Caco-2 (cell line): ENCODE measurements around the gene ANKRD40CL. TPM values are rescaled to one million over a fixed set of nuclear protein-coding genes. Genes with fewer than 3 reads are reported as not detected.

Source experiments
- BruUV-seq: library from RNA; stranded (reverse); fragments of 400-500 nt; replicated peaks from 2 replicates; lab custom pipeline; 2021; lab: Mats Ljungman, UMichigan
- CTCF ChIA-PET: fragments of 300-600 bp; sonication (Branson Sonifier 250); formaldehyde crosslinking; loops from one replicate; lab custom pipeline; 2022; ENCODE audit warnings: antibody characterized with exemption; lab: Charles Lee
- POLR2A ChIA-PET: fragments of 300-600 bp; sonication (Branson Sonifier 250); formaldehyde crosslinking; loops from one replicate; lab custom pipeline; 2022; ENCODE audit warnings: antibody characterized with exemption; lab: Charles Lee
- DNase-seq, 2 experiments: peaks; one replicate each; pipeline versions ENCODE4 v3.0.0 to v3.0.0-alpha.2; 2020 to 2022
- H3K27me3 ChIP-seq: replicated peaks from 2 replicates; pipeline ENCODE4 v1.6.0; 2011; ENCODE audit warnings: low read length; ENCODE audit not compliant: control insufficient read depth, insufficient read depth
- H3K36me3 ChIP-seq: 2 replicates; pipeline ENCODE4 v1.5.1; 2011; ENCODE audit warnings: low read length; ENCODE audit not compliant: control insufficient read depth, insufficient read depth
- H3K4me1 ChIP-seq: fragments of 250-450 bp; sonication (Bioruptor Pico); 2 replicates; pipeline ENCODE4 v1.5.1; 2020; ENCODE audit warnings: mild to moderate bottlenecking
- H3K4me3 ChIP-seq: 2 replicates; pipeline ENCODE4 v1.5.1; 2011; ENCODE audit warnings: low read depth, mild to moderate bottlenecking, control low read depth, low read length
- H3K9me3 ChIP-seq: fragments of 250-450 bp; sonication (Bioruptor Pico); 2 replicates; pipeline ENCODE4 v1.5.1; 2020; ENCODE audit warnings: mild to moderate bottlenecking, moderate library complexity
- H3K27ac Mint-ChIP-seq: one replicate; pipeline ENCODE4 v1.8.0; 2022; ENCODE audit warnings: mixed read lengths; ENCODE audit not compliant: unreplicated experiment
- H3K27me3 Mint-ChIP-seq: one replicate; pipeline ENCODE4 v1.8.0; 2022; ENCODE audit warnings: mixed read lengths; ENCODE audit not compliant: insufficient read depth, unreplicated experiment
- H3K36me3 Mint-ChIP-seq: one replicate; pipeline ENCODE4 v1.8.0; 2022; ENCODE audit warnings: mild to moderate bottlenecking, mixed read lengths; ENCODE audit not compliant: insufficient read depth, unreplicated experiment
- H3K4me1 Mint-ChIP-seq: one replicate; pipeline ENCODE4 v1.8.0; 2022; ENCODE audit warnings: low read depth, mixed read lengths; ENCODE audit not compliant: unreplicated experiment
- H3K4me3 Mint-ChIP-seq: one replicate; pipeline ENCODE4 v1.8.0; 2022; ENCODE audit warnings: mild to moderate bottlenecking, moderate library complexity, mixed read lengths; ENCODE audit not compliant: unreplicated experiment
- H3K9me3 Mint-ChIP-seq: one replicate; pipeline ENCODE4 v1.8.0; 2022; ENCODE audit warnings: mixed read lengths; ENCODE audit not compliant: unreplicated experiment
- CTCF ChIP-seq, 2 experiments: fragments of 200-600 bp in 1 of 2; IDR thresholded peaks; 1 replicate in 1 of 2; 2 replicates in 1 of 2; pipeline versions ENCODE4 v1.5.1 to v1.8.0; 2011 to 2022; ENCODE audit warnings: antibody characterized with exemption in 1 of 2, control low read depth in 1 of 2, inconsistent platforms in 1 of 2, low read depth in 1 of 2, low read length in 1 of 2, mild to moderate bottlenecking in 1 of 2, moderate library complexity in 1 of 2; ENCODE audit not compliant: insufficient read depth in 1 of 2, severe bottlenecking in 1 of 2, unreplicated experiment in 1 of 2
- intact Hi-C: fragments of 100-400 bp; cut with micrococcal nuclease; formaldehyde crosslinking; loops from one replicate; pipeline ENCODE4 v1.10.0; 2022; ENCODE audit not compliant: unreplicated experiment
- total RNA-seq: library from RNA; stranded (reverse); gene quantifications from 2 replicates; pipeline ENCODE4 v1.2.3, GENCODE V29; 2022

ANKRD40CL gene
- total RNA-seq, 1 experiment from 2014 or later, result 11.2 TPM

GRCh38 chr17:50783905-50784304 lies 16.6 kb upstream of the ANKRD40CL start:
- ChIA-PET POLR2A (no interaction called here), CTCF (interaction anchor here (0.6 to 6.9 kb wide), 15 partner anchors 14 to 316 kb away, joined by 3 to 247 read pairs (median 18); partner anchors contain the start of genes RSAD1 and WFIKKN2)
- DNase-seq, result no peak
- Histone ChIP-seq H3K4me1 (no peaks in the 10 kb centered on the region), H3K36me3 (no peaks in the 10 kb centered on the region), H3K27me3 (no peaks in the 10 kb centered on the region), H3K4me3 (no peak overlapping the region), H3K9me3 (no peaks in the 10 kb centered on the region)
- intact Hi-C loops, result loop anchor here (1.0 to 10.0 kb wide), 7 partner anchors 15 to 239 kb away; partner anchors contain the start of gene SPATA20
- Mint-ChIP-seq H3K4me3 (no peak overlapping the region), H3K4me1 (peaks cover 11% of the 10 kb centered on the region), H3K9me3 (no peaks in the 10 kb centered on the region), H3K27me3 (no peaks in the 10 kb centered on the region), H3K27ac (no peak overlapping the region), H3K36me3 (peaks cover 6% of the 10 kb centered on the region)
- TF ChIP-seq CTCF (IDR thresholded peaks at IDR 0.05; ENCODE audit: insufficient read depth in 1 of 2, low read depth in 1 of 2, low read length in 1 of 2, severe bottlenecking in 1 of 2, unreplicated experiment in 1 of 2), result no peak
- BruUV-seq, result no TSS peak

- no peaks in the 10 kb centered on the region for H3K9me3 Mint-ChIP-seq
- no TSS peak for BruUV-seq
- Histone ChIP-seq H3K4me3 (no peak overlapping the region), H3K27me3 (no peaks in the 10 kb centered on the region), H3K9me3 (no peaks in the 10 kb centered on the region), H3K4me1 (no peaks in the 10 kb centered on the region), H3K36me3 (no peaks in the 10 kb centered on the region)
- intact Hi-C loops, result loop anchor here (1.0 to 10.0 kb wide), 7 partner anchors 15 to 238 kb away; partner anchors contain the start of gene SPATA20
- H3K4me1 Mint-ChIP-seq, result peaks cover 11% of the 10 kb centered on the region
- H3K4me3 Mint-ChIP-seq, result no peak overlapping the region
- peak; percentile 100 for TF ChIP-seq CTCF (IDR thresholded peaks at IDR 0.05; ENCODE audit: insufficient read depth in 1 of 2, low read depth in 1 of 2, low read length in 1 of 2, severe bottlenecking in 1 of 2, unreplicated experiment in 1 of 2)
- CTCF ChIA-PET, result interaction anchor here (0.6 to 6.9 kb wide), 70 partner anchors 8 to 632 kb away, joined by 3 to 247 read pairs (median 4); partner anchors contain the start of genes CACNA1G, LUC7L3, RSAD1 and SPATA20
- H3K27ac Mint-ChIP-seq, result no peak overlapping the region
- H3K36me3 Mint-ChIP-seq, result peaks cover 6% of the 10 kb centered on the region
- H3K27me3 Mint-ChIP-seq, result no peaks in the 10 kb centered on the region
- peak; percentile 98 to 100 for DNase-seq
- POLR2A ChIA-PET, result interaction anchor here (0.5 to 1.0 kb wide), 4 partner anchors 19 to 357 kb away, joined by 7 to 21 read pairs (median 8); partner anchors contain the start of gene TOB1
Measured at GRCh38 chr17:50783193-50783660, 15.9 kb upstream of the ANKRD40CL start.

- Histone ChIP-seq H3K9me3 (no peaks in the 10 kb centered on the region), H3K36me3 (no peaks in the 10 kb centered on the region), H3K27me3 (no peaks in the 10 kb centered on the region), H3K4me3 (no peak overlapping the region), H3K4me1 (no peaks in the 10 kb centered on the region)
- DNase-seq, result no peak
- intact Hi-C loops, result loop anchor here (10.0 kb wide), 1 partner anchor 236 kb away; the partner anchor contains the start of gene SPATA20
- POLR2A ChIA-PET, result no interaction called here
- BruUV-seq, result no TSS peak
- no peak for TF ChIP-seq CTCF (IDR thresholded peaks at IDR 0.05; ENCODE audit: insufficient read depth in 1 of 2, low read depth in 1 of 2, low read length in 1 of 2, severe bottlenecking in 1 of 2, unreplicated experiment in 1 of 2)
- CTCF ChIA-PET, result interaction anchor here (6.9 kb wide), 1 partner anchor 63 kb away, joined by 247 read pairs; no protein-coding TSS in a partner anchor
- H3K27ac Mint-ChIP-seq, result no peak overlapping the region
- peaks cover 11% of the 10 kb centered on the region for H3K4me1 Mint-ChIP-seq
- H3K4me3 Mint-ChIP-seq, result no peak overlapping the region
- H3K27me3 Mint-ChIP-seq, result no peaks in the 10 kb centered on the region
- H3K9me3 Mint-ChIP-seq, result no peaks in the 10 kb centered on the region
- H3K36me3 Mint-ChIP-seq, result peaks cover 6% of the 10 kb centered on the region
Measured at GRCh38 chr17:50781167-50781566, 13.8 kb upstream of the ANKRD40CL start.
